Activated CD4-positive, alpha-beta T cell treated with anti-CD3 and anti-CD28 coated beads, Interleukin-2, Interleukin-6, amounts not matched to agents 100 ng/mL and 50 ng/mL, durations not matched to agents 16 hours and 8 hours (primary cell): ENCODE data around the gene EHHADH.
"Not testable (repeated sequence)": the region's sequence is repeated elsewhere in the genome, so short reads cannot be mapped to it uniquely, and the experiment has no call there.

ENCODE experiments used
- DNase-seq: peaks from one replicate; pipeline ENCODE4 v3.0.0-alpha.2; 2020

EHHADH gene

GRCh38 chr3:185250653-185251052, 3.2 kb downstream of the EHHADH start:
- no peak for DNase-seq

GRCh38 chr3:185250247-185250646, 3.6 kb downstream of the EHHADH start:
- no peak for DNase-seq

GRCh38 chr3:185242642-185243041, 11.2 kb downstream of the EHHADH start:
- DNase-seq = no peak

GRCh38 chr3:185236969-185237368, 16.9 kb downstream of the EHHADH start:
- DNase-seq = no peak

- DNase-seq = no peak
These were observed 20.5 kb downstream of the EHHADH start for GRCh38 chr3:185233328-185233727.

GRCh38 chr3:185226526-185226925, 27.3 kb downstream of the EHHADH start:
- not testable (repeated sequence) for DNase-seq

GRCh38 chr3:185225523-185225922, 28.3 kb downstream of the EHHADH start:
- DNase-seq = no peak

GRCh38 chr3:185225080-185225479, 28.8 kb downstream of the EHHADH start:
- DNase-seq = no peak

GRCh38 chr3:185221203-185221602, 32.6 kb downstream of the EHHADH start:
- DNase-seq = no peak

GRCh38 chr3:185216607-185216958, 37.3 kb downstream of the EHHADH start:
- DNase-seq = no peak

GRCh38 chr3:185215873-185216606, 37.8 kb downstream of the EHHADH start:
- DNase-seq = peak; percentile 15

GRCh38 chr3:185212559-185212958, 41.3 kb downstream of the EHHADH start:
- no peak for DNase-seq

- DNase-seq = no peak
These were observed 41.8 kb downstream of the EHHADH start for GRCh38 chr3:185212086-185212485.

- no peak for DNase-seq
These were observed 43.2 kb downstream of the EHHADH start for GRCh38 chr3:185210621-185211142.

- no peak for DNase-seq
These were observed 45.0 kb downstream of the EHHADH start for GRCh38 chr3:185208823-185209222.

GRCh38 chr3:185207931-185208746, 45.7 kb downstream of the EHHADH start:
- DNase-seq = peak; percentile 66

- no peak for DNase-seq
These were observed 46.4 kb downstream of the EHHADH start for GRCh38 chr3:185207481-185207880.

- peak; percentile 15 for DNase-seq
These were observed 48.0 kb downstream of the EHHADH start for GRCh38 chr3:185205865-185206264.

- no peak for DNase-seq
These were observed 49.0 kb downstream of the EHHADH start for GRCh38 chr3:185204894-185205293.

- no peak for DNase-seq
These were observed 53.2 kb downstream of the EHHADH start for GRCh38 chr3:185200639-185201038.

GRCh38 chr3:185199671-185200070, 54.2 kb downstream of the EHHADH start:
- DNase-seq = no peak

- no peak for DNase-seq
These were observed 54.6 kb downstream of the EHHADH start for GRCh38 chr3:185199206-185199605.

GRCh38 chr3:185197068-185197467, 56.8 kb downstream of the EHHADH start:
- no peak for DNase-seq

- DNase-seq = no peak
These were observed 58.2 kb downstream of the EHHADH start for GRCh38 chr3:185195652-185196051.
